ENCODE data around the gene TMEM245.

Gene TMEM245

DNA sequence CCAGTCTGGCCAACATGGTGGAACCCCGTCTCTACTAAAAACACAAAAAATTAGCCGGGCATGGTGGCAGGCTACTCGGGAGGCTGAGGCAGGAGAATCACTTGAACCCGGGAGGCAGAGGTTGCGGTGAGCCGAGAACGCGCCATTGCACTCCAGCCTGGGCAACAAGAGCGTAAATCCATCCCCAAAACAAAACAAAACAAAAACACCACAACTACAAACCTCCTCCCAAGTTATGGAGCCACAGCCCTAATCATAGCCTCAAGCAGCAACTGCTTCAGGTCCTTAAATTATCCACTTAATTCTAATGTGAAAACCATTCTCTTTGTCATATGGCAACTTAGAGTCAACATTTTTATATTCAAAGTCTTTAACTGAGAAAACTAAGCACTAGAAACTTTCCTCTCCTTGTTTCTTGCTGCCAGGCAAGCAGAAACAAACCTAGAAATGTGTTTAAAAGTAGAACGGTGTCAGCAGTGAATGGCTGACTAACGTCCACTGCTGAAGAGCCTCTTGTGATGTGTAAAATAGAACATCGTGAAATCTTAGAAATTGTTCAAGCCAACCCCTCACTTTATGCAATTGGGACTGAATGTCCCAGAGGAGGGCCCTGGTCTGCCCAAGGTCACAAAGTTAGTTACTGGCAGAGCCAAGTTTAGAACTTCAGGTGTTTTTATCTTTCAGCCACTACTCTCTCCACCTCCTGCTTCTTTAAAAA lies 5.7 kb downstream of the TMEM245 start:
- TF ChIP-seq CTCF (IDR thresholded peaks at IDR 0.05; ENCODE audit: low read depth, low read length): no peak

DNA sequence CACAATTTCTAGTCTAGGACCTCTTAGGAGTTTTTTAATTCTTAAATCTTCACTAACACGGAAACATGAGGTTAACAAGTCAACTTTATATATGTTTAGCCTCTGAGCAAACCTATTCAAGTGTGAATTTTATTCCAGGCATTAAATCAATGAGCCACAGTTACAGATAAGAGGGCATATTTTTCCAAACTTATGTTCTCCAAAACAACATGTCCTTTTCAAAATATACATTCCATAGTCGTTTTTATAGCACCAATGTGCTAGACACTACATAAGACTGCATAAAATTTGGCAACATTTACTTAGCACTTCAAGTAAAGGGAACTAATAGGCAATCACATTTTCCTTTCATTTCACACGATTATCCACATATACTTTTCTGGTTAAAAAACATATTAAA lies 6.5 kb downstream of the TMEM245 start:
- no peak for TF ChIP-seq CTCF (IDR thresholded peaks at IDR 0.05; ENCODE audit: low read depth, low read length)
- no peak overlapping the region for H3K4me3 ChIP-seq (replicated peaks in 1 of 2; ENCODE audit: low read depth in 2 of 2, low read length in 2 of 2)
- no peak for DNase-seq (ENCODE audit: low read depth in 2 of 2)

More for the DNA sequence above, 5.7 kb downstream of the TMEM245 start:
- peak in 1 of 2 donors; percentile 28 for DNase-seq (ENCODE audit: low read depth in 2 of 2)
- no peak overlapping the region for H3K4me3 ChIP-seq (replicated peaks in 1 of 2; ENCODE audit: low read depth in 2 of 2, low read length in 2 of 2)

GRCh38 chr9:109110329-109111021 lies 9.3 kb downstream of the TMEM245 start:
- peak overlapping the region in 1 of 2 donors; percentile 3 for H3K4me3 ChIP-seq (replicated peaks in 1 of 2; ENCODE audit: low read depth in 2 of 2, low read length in 2 of 2)
- no peak for TF ChIP-seq CTCF (IDR thresholded peaks at IDR 0.05; ENCODE audit: low read depth, low read length)
- DNase-seq (ENCODE audit: low read depth in 2 of 2): peak; percentile 61 to 86

GRCh38 chr9:109109967-109110328 lies 9.8 kb downstream of the TMEM245 start:
- peak; percentile 20 to 31 for DNase-seq (ENCODE audit: low read depth in 2 of 2)
- no peak for TF ChIP-seq CTCF (IDR thresholded peaks at IDR 0.05; ENCODE audit: low read depth, low read length)
- H3K4me3 ChIP-seq (replicated peaks in 1 of 2; ENCODE audit: low read depth in 2 of 2, low read length in 2 of 2): no peak overlapping the region

GRCh38 chr9:109108318-109108717 lies 11.4 kb downstream of the TMEM245 start:
- peak; percentile 34 to 73 for DNase-seq (ENCODE audit: low read depth in 2 of 2)
- no peak overlapping the region for H3K4me3 ChIP-seq (replicated peaks in 1 of 2; ENCODE audit: low read depth in 2 of 2, low read length in 2 of 2)
- TF ChIP-seq CTCF (IDR thresholded peaks at IDR 0.05; ENCODE audit: low read depth, low read length): no peak

DNA sequence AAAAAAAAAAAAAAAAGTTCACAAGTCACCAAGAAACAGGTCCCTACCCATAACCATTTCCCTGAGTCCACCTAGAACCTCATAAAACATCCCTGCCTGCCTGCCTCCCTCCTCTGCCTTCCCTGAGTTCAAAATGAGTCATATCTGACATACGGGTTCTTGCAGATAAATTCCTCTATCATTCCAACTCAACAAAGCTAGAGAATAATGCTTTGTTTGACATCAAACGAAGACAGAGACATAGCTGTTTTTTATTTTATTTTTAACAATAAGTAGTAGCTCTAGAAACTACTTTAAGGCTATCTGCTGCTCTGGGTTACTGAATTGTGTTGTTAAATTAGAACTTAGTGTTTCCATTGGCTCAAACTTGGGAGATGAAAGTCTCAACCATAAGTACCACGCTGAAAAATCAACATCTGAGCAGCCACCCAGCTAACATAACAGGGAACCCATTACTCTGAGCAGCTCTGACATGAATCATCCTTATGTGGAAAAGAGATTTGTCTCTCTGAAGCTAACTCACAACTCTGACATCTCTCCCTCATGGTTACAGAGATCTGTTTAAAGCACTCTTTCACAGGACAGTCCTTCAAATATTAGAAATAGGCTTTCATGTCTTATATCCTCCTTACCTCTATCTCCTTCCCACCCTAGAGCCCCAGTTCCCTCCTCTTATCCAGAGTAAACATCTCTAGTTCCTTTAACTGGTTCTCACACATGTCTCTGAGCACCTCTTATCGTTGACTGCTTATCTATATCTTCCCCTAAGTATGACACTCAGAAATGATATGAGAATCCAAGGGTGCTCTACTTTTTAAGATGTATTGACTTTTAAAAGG lies 12.1 kb downstream of the TMEM245 start:
- H3K4me3 ChIP-seq (replicated peaks in 1 of 2; ENCODE audit: low read depth in 2 of 2, low read length in 2 of 2): peak overlapping the region in 1 of 2 donors; percentile 19
- TF ChIP-seq CTCF (IDR thresholded peaks at IDR 0.05; ENCODE audit: low read depth, low read length): no peak
- peak; percentile 60 to 82 for DNase-seq (ENCODE audit: low read depth in 2 of 2)

Data from cardiac fibroblast (primary cell).